ENCODE results near the gene MCL1. TPM values are rescaled to one million over a fixed set of nuclear protein-coding genes. Genes with fewer than 3 reads are reported as not detected.

MCL1 gene
- total RNA-seq, 1 experiment from 2014 or later = 163 TPM

GRCh38 chr1:150529017-150529416, 50.4 kb downstream of the MCL1 start:
- Histone ChIP-seq H3K27me3 (replicated peaks; ENCODE audit: insufficient read depth, low read depth, low read length, poor library complexity) (no peaks in the 10 kb centered on the region), H3K36me3 (ENCODE audit: insufficient read depth, low read length, poor library complexity, severe bottlenecking) (no peaks in the 10 kb centered on the region), H3K27ac (ENCODE audit: low read depth, low read length, poor library complexity, severe bottlenecking) (no peak overlapping the region), H3K4me3 (ENCODE audit: low read depth, low read length, poor library complexity, severe bottlenecking) (no peak overlapping the region), H3K4me1 (ENCODE audit: insufficient read depth, low read length, poor library complexity, severe bottlenecking) (no peaks in the 10 kb centered on the region), H3K9me3 (ENCODE audit: low read depth, low read length, poor library complexity, severe bottlenecking) (no peaks in the 10 kb centered on the region)
- POLR2A ChIA-PET (ENCODE audit: low non-redundant PET) = no interaction called here
- intact Hi-C loops (cut with micrococcal nuclease; ENCODE audit: unreplicated experiment) = no loop called here
- TF ChIP-seq EZH2 (IDR thresholded peaks at IDR 0.05; ENCODE audit: borderline replicate concordance, low read depth, low read length, poor library complexity, severe bottlenecking) = no peak
- no peak for TF ChIP-seq CTCF (conservative IDR thresholded peaks at IDR 0.05; ENCODE audit: low read depth, low read length)
- DNase-seq (ENCODE audit: low spot score) = no peak
- CTCF ChIA-PET = no interaction called here
- no TSS peak for BruUV-seq (replicated peaks)

- ChIA-PET CTCF (no interaction called here), POLR2A (ENCODE audit: low non-redundant PET) (interaction anchor here (0.7 kb wide), 1 partner anchor 21 kb away, joined by 3 read pairs; no protein-coding TSS in a partner anchor)
- H3K27me3 ChIP-seq (replicated peaks; ENCODE audit: insufficient read depth, low read depth, low read length, poor library complexity) = no peaks in the 10 kb centered on the region
- H3K27ac ChIP-seq (ENCODE audit: low read depth, low read length, poor library complexity, severe bottlenecking) = no peak overlapping the region
- intact Hi-C loops (cut with micrococcal nuclease; ENCODE audit: unreplicated experiment) = no loop called here
- no peaks in the 10 kb centered on the region for H3K4me1 ChIP-seq (ENCODE audit: insufficient read depth, low read length, poor library complexity, severe bottlenecking)
- no peak overlapping the region for H3K4me3 ChIP-seq (ENCODE audit: low read depth, low read length, poor library complexity, severe bottlenecking)
- TF ChIP-seq CTCF (conservative IDR thresholded peaks at IDR 0.05; ENCODE audit: low read depth, low read length) (no peak), EZH2 (IDR thresholded peaks at IDR 0.05; ENCODE audit: borderline replicate concordance, low read depth, low read length, poor library complexity, severe bottlenecking) (no peak)
- H3K36me3 ChIP-seq (ENCODE audit: insufficient read depth, low read length, poor library complexity, severe bottlenecking) = no peaks in the 10 kb centered on the region
- H3K9me3 ChIP-seq (ENCODE audit: low read depth, low read length, poor library complexity, severe bottlenecking) = no peaks in the 10 kb centered on the region
- no TSS peak for BruUV-seq (replicated peaks)
- no peak for DNase-seq (ENCODE audit: low spot score)
These were observed 51.2 kb downstream of the MCL1 start for GRCh38 chr1:150528196-150528595.

DNA sequence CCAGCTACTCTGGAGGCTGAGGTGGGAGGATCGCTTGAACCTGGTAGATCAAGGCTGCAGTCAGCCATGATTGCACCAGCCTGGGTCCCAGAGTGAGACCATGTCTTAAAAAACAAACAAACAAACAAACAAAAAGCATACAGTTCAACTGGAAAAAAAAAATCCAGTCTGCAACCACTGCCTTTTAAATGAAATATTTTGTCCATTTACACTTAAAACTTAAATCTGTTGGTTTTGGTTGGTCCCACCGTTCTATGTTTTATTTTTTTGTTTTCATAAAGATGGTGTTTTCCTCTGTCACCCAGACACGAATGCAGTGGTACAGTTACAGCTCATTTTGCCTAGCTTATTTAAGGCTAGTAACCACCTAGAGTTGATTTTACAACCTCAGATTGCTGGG, 54.1 kb downstream of the MCL1 start:
- POLR2A ChIA-PET (ENCODE audit: low non-redundant PET) = no interaction called here
- no peaks in the 10 kb centered on the region for H3K9me3 ChIP-seq (ENCODE audit: low read depth, low read length, poor library complexity, severe bottlenecking)
- no peaks in the 10 kb centered on the region for H3K27me3 ChIP-seq (replicated peaks; ENCODE audit: insufficient read depth, low read depth, low read length, poor library complexity)
- intact Hi-C loops (cut with micrococcal nuclease; ENCODE audit: unreplicated experiment) = no loop called here
- no TSS peak for BruUV-seq (replicated peaks)
- TF ChIP-seq EZH2 (IDR thresholded peaks at IDR 0.05; ENCODE audit: borderline replicate concordance, low read depth, low read length, poor library complexity, severe bottlenecking) (no peak), CTCF (conservative IDR thresholded peaks at IDR 0.05; ENCODE audit: low read depth, low read length) (no peak)
- no peaks in the 10 kb centered on the region for H3K4me1 ChIP-seq (ENCODE audit: insufficient read depth, low read length, poor library complexity, severe bottlenecking)
- CTCF ChIA-PET = no interaction called here
- H3K4me3 ChIP-seq (ENCODE audit: low read depth, low read length, poor library complexity, severe bottlenecking) = no peak overlapping the region
- no peaks in the 10 kb centered on the region for H3K36me3 ChIP-seq (ENCODE audit: insufficient read depth, low read length, poor library complexity, severe bottlenecking)
- H3K27ac ChIP-seq (ENCODE audit: low read depth, low read length, poor library complexity, severe bottlenecking) = no peak overlapping the region
- no peak for DNase-seq (ENCODE audit: low spot score)

Small RNA genes within 50 kb of the gene (microRNA-seq; reads per million reads assigned to microRNA genes)
- not detected for gene MIR4257

Other genes with a start within 250 kb of the MCL1 start
- 44.5 and 46.6 TPM in 2 replicates for gene RPRD2, start 215.5 kb downstream of the MCL1 start, total RNA-seq (2021)
- gene TARS2, start 92.2 kb downstream of the MCL1 start, total RNA-seq (2021) = 32.0 and 36.6 TPM in 2 replicates
- gene ECM1, start 71.5 kb downstream of the MCL1 start, total RNA-seq (2021) = 55.9 and 61.2 TPM in 2 replicates
- 1.6 TPM in 1 of 2 replicates, not detected in the other for gene FALEC, start 63.9 kb downstream of the MCL1 start, total RNA-seq (2021)
- 0.31 TPM in 1 of 2 replicates, not detected in the other for gene ADAMTSL4, start 30.2 kb downstream of the MCL1 start, total RNA-seq (2021)
- gene ENSA, start 50.0 kb upstream of the MCL1 start, total RNA-seq (2021) = 222 and 237 TPM in 2 replicates
- 22.6 and 26.7 TPM in 2 replicates for gene GOLPH3L, start 117.5 kb upstream of the MCL1 start, total RNA-seq (2021)
- gene HORMAD1, start 141.3 kb upstream of the MCL1 start, total RNA-seq (2021) = not detected in 2 replicates
- gene CTSS, start 186.2 kb upstream of the MCL1 start, total RNA-seq (2021) = 3.5 and 5.4 TPM in 2 replicates
- 12.3 and 14.3 TPM in 2 replicates for gene CTSK, start 228.7 kb upstream of the MCL1 start, total RNA-seq (2021)

Data from A673 (cell line).